Body of pancreas (tissue), 4 donors: ENCODE measurements around the gene MAGEF1. TPM values are rescaled to one million over a fixed set of nuclear protein-coding genes. Genes with fewer than 3 reads are reported as not detected.

ENCODE experiments used
- ATAC-seq: fragments of 150-250 bp; one replicate; pipeline ENCODE4 v1.9.1; 2016
- DNase-seq, 4 donors: peaks; one replicate each; pipeline ENCODE4 v3.0.0-alpha.2; 2019
- H3K27ac ChIP-seq, 4 donors: fragments of 200-600 bp; sonication (generic); 1 replicate in 3 of 4; 2 replicates in 1 of 4; pipeline versions ENCODE4 v1.5.1 to v1.6.1; 2016 to 2019; ENCODE audit warnings: mild to moderate bottlenecking in 1 of 4, mixed read lengths in 1 of 4, moderate library complexity in 1 of 4
- H3K27me3 ChIP-seq, 2 donors: fragments of 200-600 bp; sonication (generic); one replicate each; pipeline ENCODE4 v1.6.0; 2016; ENCODE audit warnings: mild to moderate bottlenecking in 1 of 2
- H3K36me3 ChIP-seq, 2 donors: fragments of 200-600 bp; sonication (generic); replicated peaks in 1 of 2; 2 replicates each; pipeline ENCODE4 v1.5.1; 2016; ENCODE audit warnings: low read depth in 2 of 2; ENCODE audit not compliant: insufficient read depth in 1 of 2
- H3K4me1 ChIP-seq: fragments of 200-600 bp; sonication (generic); one replicate; pipeline ENCODE4 v1.6.0; 2016
- H3K4me3 ChIP-seq, 2 donors: fragments of 200-600 bp; sonication (generic); 1 replicate in 1 of 2; 2 replicates in 1 of 2; pipeline ENCODE4 v1.5.1; 2016 to 2019
- H3K9me3 ChIP-seq, 3 donors: fragments of 200-600 bp; sonication (generic); 1 replicate in 2 of 3; 2 replicates in 1 of 3; pipeline ENCODE4 v1.5.1; 2016
- POLR2A ChIP-seq, 3 donors: fragments of 450-650 bp; IDR thresholded peaks; one replicate each; pipeline ENCODE4 v1.6.1; 2016; ENCODE audit warnings: antibody characterized with exemption in 3 of 3, mild to moderate bottlenecking in 2 of 3
- WGBS, 2 donors: methylation state at CpG; one replicate each; pipeline ENCODE4 v1.1.5; 2017; 5-methylcytosine and 5-hydroxymethylcytosine counted together
- intact Hi-C: fragments of 100-400 bp; cut with DNase I; formaldehyde crosslinking; loops from one replicate; pipeline ENCODE4 v1.15.1; 2023
- total RNA-seq, 2 donors: library from RNA; depleted of rRNA; stranded (reverse); fragments of >200 nt; gene quantifications; one replicate each; pipeline ENCODE4 v1.1.0, GENCODE V29; 2016
- TF ChIP-seq, protein P1 (sequence below), 7 experiments: fragments of 450-650 bp in 4 of 7; fragments of 200-600 bp in 3 of 7; sonication (generic) in 3 of 7; IDR thresholded peaks; one replicate each; pipeline ENCODE4 v1.5.1; 2016 to 2019; ENCODE audit warnings: antibody characterized with exemption in 7 of 7

The MAGEF1 gene
- total RNA-seq, 2 donors from 2014 or later, result 21.8 to 31.1 TPM

DNA sequence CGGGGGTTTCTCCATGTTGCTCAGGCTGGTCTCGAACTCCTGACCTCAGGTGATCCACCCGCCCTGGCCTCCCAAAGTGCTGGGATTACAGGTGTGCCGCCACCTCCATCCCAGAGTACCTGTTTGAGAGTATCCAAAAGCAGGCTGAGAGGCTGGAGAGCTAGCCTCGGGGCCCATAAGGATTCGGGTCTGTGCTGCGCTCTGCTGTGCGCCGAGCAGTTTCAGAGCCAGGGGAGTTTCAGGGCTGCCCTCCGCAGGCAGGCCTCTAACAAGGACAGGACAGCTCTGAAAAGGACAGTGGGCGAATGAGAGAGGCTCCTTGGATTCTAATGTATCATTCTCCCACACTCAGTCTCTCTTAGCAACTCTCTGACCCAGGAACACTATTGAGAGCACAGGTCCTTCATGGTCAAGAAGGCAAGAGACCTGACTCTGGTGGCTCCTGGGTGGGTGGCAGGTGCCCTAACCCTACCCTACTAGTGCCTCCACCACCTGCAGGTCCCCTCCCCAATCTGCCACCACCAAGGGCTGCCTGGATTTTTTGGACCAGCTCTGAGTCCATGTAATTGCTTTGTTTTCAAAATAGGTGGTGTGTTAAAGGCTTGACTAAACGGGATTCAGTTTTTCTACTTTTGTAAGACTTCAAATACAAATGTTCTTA, 27.8 kb downstream of the MAGEF1 start:
- Histone ChIP-seq H3K36me3 (no peaks in the 10 kb centered on the region), H3K27me3 (no peaks in the 10 kb centered on the region), H3K4me1 (peaks cover 12% of the 10 kb centered on the region), H3K27ac (no peak overlapping the region), H3K9me3 (no peaks in the 10 kb centered on the region), H3K4me3 (no peak overlapping the region)
- intact Hi-C loops, result no loop called here
- TF ChIP-seq, protein P1, sequence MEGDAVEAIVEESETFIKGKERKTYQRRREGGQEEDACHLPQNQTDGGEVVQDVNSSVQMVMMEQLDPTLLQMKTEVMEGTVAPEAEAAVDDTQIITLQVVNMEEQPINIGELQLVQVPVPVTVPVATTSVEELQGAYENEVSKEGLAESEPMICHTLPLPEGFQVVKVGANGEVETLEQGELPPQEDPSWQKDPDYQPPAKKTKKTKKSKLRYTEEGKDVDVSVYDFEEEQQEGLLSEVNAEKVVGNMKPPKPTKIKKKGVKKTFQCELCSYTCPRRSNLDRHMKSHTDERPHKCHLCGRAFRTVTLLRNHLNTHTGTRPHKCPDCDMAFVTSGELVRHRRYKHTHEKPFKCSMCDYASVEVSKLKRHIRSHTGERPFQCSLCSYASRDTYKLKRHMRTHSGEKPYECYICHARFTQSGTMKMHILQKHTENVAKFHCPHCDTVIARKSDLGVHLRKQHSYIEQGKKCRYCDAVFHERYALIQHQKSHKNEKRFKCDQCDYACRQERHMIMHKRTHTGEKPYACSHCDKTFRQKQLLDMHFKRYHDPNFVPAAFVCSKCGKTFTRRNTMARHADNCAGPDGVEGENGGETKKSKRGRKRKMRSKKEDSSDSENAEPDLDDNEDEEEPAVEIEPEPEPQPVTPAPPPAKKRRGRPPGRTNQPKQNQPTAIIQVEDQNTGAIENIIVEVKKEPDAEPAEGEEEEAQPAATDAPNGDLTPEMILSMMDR (IDR thresholded peaks at IDR 0.05), result no peak
- TF ChIP-seq POLR2A (IDR thresholded peaks at IDR 0.05), result no peak
- DNase-seq (no peak), ATAC-seq (no peak)
- 90 to 92% methylated on average over 10 to 12 of the region's 12 CpGs for WGBS, 2 donors

DNA sequence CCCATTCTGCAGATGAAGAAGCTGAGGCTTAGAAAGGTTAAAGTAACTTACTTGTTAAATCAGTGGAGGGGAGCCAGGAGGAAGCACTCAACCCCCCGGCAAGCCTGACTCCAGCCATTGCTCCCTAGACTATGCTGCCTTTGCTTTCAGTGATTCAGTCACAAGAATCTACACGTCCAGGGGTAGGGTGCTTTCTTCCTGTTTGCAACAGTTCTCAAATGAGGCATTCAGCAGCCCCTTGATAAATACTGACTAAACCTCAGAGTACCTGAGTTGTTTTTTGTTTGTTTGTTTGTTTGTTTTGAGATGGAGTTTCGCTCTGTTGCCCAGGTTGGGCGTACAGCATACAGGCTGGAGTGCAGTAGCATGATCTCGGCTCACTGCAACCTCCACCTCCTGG, 28.6 kb downstream of the MAGEF1 start:
- no peaks in the 10 kb centered on the region for H3K9me3 ChIP-seq
- TF ChIP-seq, protein P1 (IDR thresholded peaks at IDR 0.05), result no peak
- TF ChIP-seq POLR2A (IDR thresholded peaks at IDR 0.05), result no peak
- ATAC-seq (no peak), DNase-seq (no peak)
- no peak overlapping the region for H3K4me3 ChIP-seq
- H3K27ac ChIP-seq, result no peak overlapping the region
- H3K27me3 ChIP-seq, result no peaks in the 10 kb centered on the region
- H3K4me1 ChIP-seq, result peaks cover 12% of the 10 kb centered on the region
- intact Hi-C loops, result no loop called here
- no peaks in the 10 kb centered on the region for H3K36me3 ChIP-seq
- WGBS, 2 donors, result 70 to 81% methylated on average over 5 of the region's 5 CpGs

DNA sequence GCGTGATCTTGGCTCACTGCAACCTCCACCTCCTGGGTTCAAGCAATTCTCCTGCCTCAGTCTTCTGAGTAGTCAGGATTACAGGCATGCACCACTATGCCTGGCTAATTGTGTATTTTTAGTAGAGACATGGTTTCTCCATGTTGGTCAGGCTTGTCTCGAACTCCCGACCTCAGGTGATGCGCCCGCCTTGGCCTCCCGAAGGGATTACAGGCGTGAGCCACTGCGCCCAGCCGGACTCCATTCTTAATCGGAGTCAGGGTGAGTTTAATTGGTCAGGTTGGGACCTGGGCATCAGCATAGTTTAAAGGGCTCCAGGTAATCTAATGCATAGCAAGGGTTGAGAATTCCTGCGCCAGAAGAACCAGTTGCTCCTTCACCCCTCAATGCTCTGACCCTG, 29.2 kb downstream of the MAGEF1 start:
- Histone ChIP-seq H3K27me3 (no peaks in the 10 kb centered on the region), H3K4me3 (no peak overlapping the region), H3K4me1 (peaks cover 15% of the 10 kb centered on the region), H3K27ac (no peak overlapping the region), H3K36me3 (no peaks in the 10 kb centered on the region), H3K9me3 (no peaks in the 10 kb centered on the region)
- TF ChIP-seq, protein P1 (IDR thresholded peaks at IDR 0.05), result no peak
- no peak for TF ChIP-seq POLR2A (IDR thresholded peaks at IDR 0.05)
- intact Hi-C loops, result no loop called here
- WGBS, 2 donors, result 95 to 99% methylated on average over 10 to 11 of the region's 11 CpGs
- ATAC-seq (no peak), DNase-seq (no peak)

DNA sequence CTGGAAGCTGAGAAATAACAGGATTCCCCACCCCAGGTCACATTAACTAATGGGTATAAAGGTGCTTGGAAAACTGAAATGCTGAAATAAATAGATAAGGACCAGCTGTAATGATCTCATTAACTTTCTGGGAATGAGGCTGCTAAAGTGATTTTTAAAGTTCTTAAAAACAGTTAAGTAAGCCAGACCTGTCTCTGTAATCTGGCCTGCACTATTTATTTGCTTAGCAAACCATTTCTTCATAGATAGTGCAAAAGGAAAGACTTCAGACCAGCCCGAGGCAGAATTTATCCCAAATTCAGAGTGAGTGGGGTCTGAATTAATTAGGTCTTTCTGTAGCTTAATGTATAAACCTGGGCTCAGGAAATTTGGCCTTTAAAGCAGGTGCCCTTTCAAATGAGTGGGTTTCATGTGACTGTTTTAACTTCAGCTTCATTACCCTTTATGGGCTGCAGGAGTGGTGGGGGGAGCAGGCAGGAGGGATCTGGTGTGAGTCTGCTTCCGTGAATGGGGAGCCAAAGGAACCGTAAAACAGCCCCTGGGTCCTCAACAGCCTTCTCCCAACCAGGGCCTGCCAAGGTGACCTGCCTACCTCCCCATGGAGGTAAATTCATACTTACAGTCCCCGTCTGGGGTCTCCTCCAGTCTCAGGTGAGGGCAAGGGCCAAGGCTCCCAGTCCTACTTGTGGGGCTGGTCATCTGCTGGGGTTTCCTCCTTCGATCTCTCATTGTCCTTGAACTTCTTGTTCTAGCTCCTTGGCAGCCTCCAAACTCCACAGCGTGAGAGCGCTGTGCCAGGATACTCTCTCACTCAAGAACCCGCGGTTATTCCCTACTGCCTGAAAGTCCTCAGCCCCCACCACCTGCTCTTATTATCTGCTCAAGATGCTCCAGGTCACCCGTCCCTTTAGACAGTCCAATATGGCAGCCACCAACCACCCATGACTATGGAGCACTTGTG, 31.2 kb downstream of the MAGEF1 start:
- no peak for TF ChIP-seq POLR2A (IDR thresholded peaks at IDR 0.05)
- TF ChIP-seq, protein P1 (IDR thresholded peaks at IDR 0.05), result no peak
- no peaks in the 10 kb centered on the region for H3K27me3 ChIP-seq
- ATAC-seq (no peak), DNase-seq (no peak)
- peaks cover 19% of the 10 kb centered on the region for H3K4me1 ChIP-seq
- H3K36me3 ChIP-seq, result no peaks in the 10 kb centered on the region
- no peaks in the 10 kb centered on the region for H3K9me3 ChIP-seq
- H3K27ac ChIP-seq, result no peak overlapping the region
- intact Hi-C loops, result no loop called here
- H3K4me3 ChIP-seq, result no peak overlapping the region
- WGBS, 2 donors, result 64 to 66% methylated on average over 9 to 10 of the region's 10 CpGs
